AG08396 (cell line): Measurements from ENCODE around the gene TMEM263.

Experiments used
- DNase-seq: peaks from one replicate; pipeline ENCODE4 v3.0.0; 2012; ENCODE audit warnings: low spot score, mixed read lengths

TMEM263 gene

GRCh38 chr12:106947461-106947860, 8.2 kb upstream of the TMEM263 start:
- no peak for DNase-seq

- no peak for DNase-seq
These were observed 5.1 kb upstream of the TMEM263 start for GRCh38 chr12:106950591-106950990.

GRCh38 chr12:106953352-106954250, 2.1 kb upstream of the TMEM263 start:
- no peak for DNase-seq

- peak; percentile 12 for DNase-seq
These were observed 988 bp upstream of the TMEM263 start for GRCh38 chr12:106954462-106955376.

- DNase-seq = peak; percentile 76
These were observed 406 bp downstream of the TMEM263 start for GRCh38 chr12:106956048-106956578.

DNA sequence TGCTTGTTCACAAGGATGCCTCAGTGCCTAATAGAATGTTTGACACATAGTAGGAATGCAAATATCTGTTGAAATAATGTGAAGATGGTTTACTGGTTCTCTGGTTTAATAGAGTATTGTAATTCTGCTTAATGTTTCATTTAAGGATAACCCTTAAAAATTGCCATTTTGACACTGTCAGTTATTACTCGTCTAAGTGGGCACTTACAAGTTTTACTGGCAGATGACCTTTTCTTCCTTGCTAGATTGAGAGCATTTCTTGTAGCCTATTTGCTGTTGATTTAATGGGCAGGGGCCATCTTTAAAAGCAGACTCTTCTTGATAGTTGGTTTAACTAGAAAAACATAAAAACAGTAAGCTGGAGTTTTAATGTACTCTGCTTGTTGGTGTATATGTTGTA, 1.9 kb downstream of the TMEM263 start:
- DNase-seq = no peak

DNA sequence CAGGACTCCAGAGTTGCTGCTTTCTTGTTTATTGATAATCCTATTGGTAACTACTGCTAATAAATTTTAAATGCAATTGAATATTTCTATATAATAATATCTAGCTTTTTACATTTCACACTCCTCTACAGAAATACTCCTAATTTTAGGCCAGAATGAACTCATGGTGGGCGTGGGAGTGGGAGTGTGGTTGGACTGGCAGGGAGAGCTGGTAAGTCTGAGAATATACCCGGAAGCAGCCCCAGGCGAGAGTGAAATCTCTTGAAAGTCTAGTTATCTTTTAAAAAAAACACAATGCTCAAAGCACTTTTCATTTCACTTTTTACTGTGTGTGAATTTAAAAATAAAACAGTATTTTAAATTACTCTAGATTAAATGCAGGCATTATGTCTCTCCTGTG, 4.7 kb downstream of the TMEM263 start:
- no peak for DNase-seq

GRCh38 chr12:106962286-106962685, 6.6 kb downstream of the TMEM263 start:
- DNase-seq = no peak

GRCh38 chr12:106964526-106964925, 8.8 kb downstream of the TMEM263 start:
- no peak for DNase-seq

- no peak for DNase-seq
These were observed 15.4 kb downstream of the TMEM263 start for GRCh38 chr12:106971065-106971464.

DNA sequence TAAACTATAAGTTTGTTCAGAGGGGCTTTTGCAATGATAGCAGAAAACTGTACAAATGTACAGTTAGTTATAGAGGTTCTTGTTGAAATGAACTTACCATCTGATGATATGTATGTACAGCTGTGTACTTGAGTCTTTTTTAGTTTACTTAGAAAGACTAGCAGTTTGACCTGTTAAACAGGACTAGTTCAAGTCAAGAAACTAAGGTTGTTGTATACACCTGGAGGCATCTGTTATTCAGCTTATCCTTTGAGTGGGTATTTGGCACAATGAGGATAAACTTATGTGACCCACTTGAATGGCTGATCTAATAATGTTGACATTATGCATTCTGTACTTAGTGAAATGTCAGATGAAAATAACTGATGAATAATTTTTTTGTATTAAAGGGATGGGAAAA, 17.8 kb downstream of the TMEM263 start:
- DNase-seq = no peak

DNA sequence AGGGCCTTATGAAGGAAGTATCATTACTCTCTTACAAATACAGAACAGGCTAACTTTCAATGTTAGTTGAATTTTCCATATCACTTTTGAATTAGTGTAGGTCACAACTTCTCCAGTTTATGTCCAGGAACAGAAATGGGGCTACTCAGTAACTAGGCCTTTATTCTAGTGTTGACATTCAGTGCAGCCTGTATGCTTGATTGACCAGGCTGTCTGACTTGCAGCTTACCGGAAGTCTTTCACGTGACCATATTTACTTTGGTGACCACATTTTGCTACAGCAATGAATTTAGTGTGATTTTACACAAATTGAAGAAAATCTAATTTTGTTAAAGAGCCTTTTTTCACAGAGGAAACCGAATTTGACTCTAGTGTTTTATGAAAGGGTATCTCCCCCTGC, 18.8 kb downstream of the TMEM263 start:
- no peak for DNase-seq

GRCh38 chr12:106975098-106975497, 19.4 kb downstream of the TMEM263 start:
- no peak for DNase-seq

DNA sequence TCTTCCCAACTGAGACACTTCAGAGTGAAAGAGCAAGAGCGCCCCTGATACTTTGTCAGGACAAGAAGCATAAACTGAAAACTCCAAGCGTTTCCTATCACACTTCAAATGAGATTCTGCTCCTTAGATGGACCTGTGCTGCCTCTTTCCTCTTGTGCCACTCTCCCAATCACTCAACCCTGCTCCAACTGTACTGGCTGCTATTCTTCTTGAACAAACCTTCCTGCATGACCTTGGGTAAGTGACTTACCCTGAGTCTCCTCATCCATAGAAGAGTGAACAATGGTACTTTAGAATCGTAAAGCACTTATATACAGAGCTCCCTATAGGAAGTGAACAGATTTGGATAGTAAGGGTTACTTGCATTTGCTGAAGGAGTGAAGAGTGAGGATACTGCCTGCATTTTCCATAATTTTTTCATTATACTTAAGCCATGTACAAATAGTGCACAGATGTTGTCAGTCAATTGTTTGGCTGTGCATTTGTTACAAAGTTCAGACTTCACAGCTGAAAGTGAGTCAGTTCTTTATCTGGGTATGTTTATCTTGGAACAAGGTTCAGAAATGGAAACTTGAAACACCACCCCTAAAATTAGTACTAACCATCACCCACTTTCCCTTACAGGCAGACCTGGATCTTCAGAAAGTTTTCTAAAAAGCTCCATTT, 20.4 kb downstream of the TMEM263 start:
- DNase-seq = peak; percentile 12

DNA sequence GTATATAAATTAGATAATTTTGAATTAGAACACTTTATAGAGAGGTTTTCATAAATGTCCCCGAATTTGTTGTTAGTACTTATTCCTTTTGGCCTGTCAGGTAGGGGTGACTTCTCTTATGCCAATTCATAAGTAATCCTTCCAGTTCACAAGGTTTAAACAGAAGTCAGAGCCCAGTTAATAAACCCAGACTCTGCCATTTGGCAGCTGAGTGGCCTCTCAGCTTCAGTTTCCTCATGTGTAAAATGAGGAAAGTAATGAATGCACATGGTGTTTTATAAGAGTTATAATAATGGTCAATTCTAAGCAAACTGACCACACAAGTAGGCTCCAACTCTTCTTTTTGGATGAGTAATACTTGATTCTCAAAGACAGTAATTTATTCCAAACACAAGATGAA, 21.0 kb downstream of the TMEM263 start:
- no peak for DNase-seq

- no peak for DNase-seq
These were observed 22.5 kb downstream of the TMEM263 start for GRCh38 chr12:106978035-106978800.

- DNase-seq = no peak
These were observed 25.2 kb downstream of the TMEM263 start for GRCh38 chr12:106980944-106981343.

GRCh38 chr12:106981788-106982187, 26.1 kb downstream of the TMEM263 start:
- no peak for DNase-seq

- no peak for DNase-seq
These were observed 26.5 kb downstream of the TMEM263 start for GRCh38 chr12:106982229-106982628.

GRCh38 chr12:106984588-106985137, 29.0 kb downstream of the TMEM263 start:
- DNase-seq = no peak

DNA sequence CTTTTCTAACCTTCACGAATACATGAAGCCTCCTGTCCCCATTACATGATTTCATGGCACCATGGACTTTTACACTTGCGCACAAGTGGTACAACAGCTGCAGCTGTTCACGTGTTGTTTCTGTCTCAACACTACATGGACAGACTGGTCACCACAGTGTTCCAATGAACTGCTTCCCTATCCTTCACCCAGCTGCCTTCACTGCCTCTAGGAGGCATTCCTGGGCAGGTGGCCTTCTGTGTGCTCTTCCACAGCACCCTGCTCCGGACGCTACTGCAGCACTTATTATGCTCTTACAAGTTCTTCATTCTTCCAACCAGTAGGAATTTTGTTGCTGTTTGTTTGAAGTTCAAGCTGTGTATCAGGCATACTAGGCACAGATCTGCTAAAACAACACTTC, 29.8 kb downstream of the TMEM263 start:
- no peak for DNase-seq
